CD14-positive monocyte (primary cell): ENCODE results near the gene BANK1. TPM values are rescaled to one million over a fixed set of nuclear protein-coding genes. Genes with fewer than 3 reads are reported as not detected.

Experiments used
- DNase-seq, 3 donors: peaks; one replicate each; pipeline ENCODE4 v3.0.0-alpha.2; 2011 to 2022
- H2AFZ ChIP-seq: 2 replicates; pipeline ENCODE4 v1.6.0; 2012; ENCODE audit warnings: mild to moderate bottlenecking, low read depth, low read length, inconsistent platforms; ENCODE audit not compliant: insufficient read depth, poor library complexity, severe bottlenecking
- H3K27ac ChIP-seq, 2 donors: 1 replicate in 1 of 2; 2 replicates in 1 of 2; pipeline ENCODE4 v1.5.1; 2012 to 2013; ENCODE audit warnings: low read length in 2 of 2, control low read depth in 1 of 2, inconsistent platforms in 1 of 2, low read depth in 1 of 2, mild to moderate bottlenecking in 1 of 2
- H3K27me3 ChIP-seq, 2 donors: one replicate each; pipeline versions ENCODE4 v1.6.0 to v1.6.1; 2011 to 2013; ENCODE audit warnings: low read length in 2 of 2; ENCODE audit not compliant: control insufficient read depth in 2 of 2, insufficient read depth in 2 of 2
- H3K36me3 ChIP-seq, 2 donors: replicated peaks in 1 of 2; 1 replicate in 1 of 2; 2 replicates in 1 of 2; pipeline versions ENCODE4 v1.5.1 to v1.6.1; 2012 to 2013; ENCODE audit warnings: low read length in 2 of 2, control low read depth in 1 of 2, inconsistent platforms in 1 of 2, mild to moderate bottlenecking in 1 of 2; ENCODE audit not compliant: insufficient read depth in 2 of 2, control insufficient read depth in 1 of 2
- H3K4me1 ChIP-seq, 2 donors: 1 replicate in 1 of 2; 2 replicates in 1 of 2; pipeline versions ENCODE4 v1.5.1 to v1.6.1; 2012 to 2013; ENCODE audit warnings: low read length in 2 of 2, control low read depth in 1 of 2, inconsistent platforms in 1 of 2, mild to moderate bottlenecking in 1 of 2, moderate library complexity in 1 of 2; ENCODE audit not compliant: insufficient read depth in 2 of 2, control insufficient read depth in 1 of 2
- H3K4me2 ChIP-seq: replicated peaks from 2 replicates; pipeline ENCODE3; 2012; ENCODE audit warnings: low read length, moderate library complexity, mild to moderate bottlenecking; ENCODE audit not compliant: poor library complexity, severe bottlenecking; ENCODE audit errors: extremely low read depth
- H3K4me3 ChIP-seq, 3 experiments: fragments of 200-600 bp in 1 of 3; sonication (generic) in 1 of 3; replicated peaks in 1 of 3; 1 replicate in 2 of 3; 2 replicates in 1 of 3; pipeline ENCODE4 v1.5.1; 2011 to 2013; ENCODE audit warnings: low read length in 3 of 3, mild to moderate bottlenecking in 3 of 3, control low read depth in 2 of 3, low read depth in 2 of 3, inconsistent platforms in 1 of 3, moderate library complexity in 1 of 3
- H3K79me2 ChIP-seq: 2 replicates; pipeline ENCODE4 v1.6.0; 2012; ENCODE audit warnings: mild to moderate bottlenecking, control low read depth, inconsistent platforms, low read length, moderate library complexity; ENCODE audit not compliant: insufficient read depth
- H3K9ac ChIP-seq: 2 replicates; pipeline ENCODE4 v1.6.0; 2017; ENCODE audit warnings: low read length, mild to moderate bottlenecking; ENCODE audit not compliant: insufficient read depth, poor library complexity, severe bottlenecking
- H3K9me3 ChIP-seq, 2 donors: replicated peaks in 1 of 2; 1 replicate in 1 of 2; 2 replicates in 1 of 2; pipeline versions ENCODE4 v1.5.1 to v1.6.1; 2012 to 2013; ENCODE audit warnings: low read length in 2 of 2, control low read depth in 1 of 2; ENCODE audit not compliant: control insufficient read depth in 1 of 2, insufficient read depth in 1 of 2
- H4K20me1 ChIP-seq: 2 replicates; pipeline ENCODE4 v1.6.0; 2012; ENCODE audit warnings: mild to moderate bottlenecking, low read length, control low read depth, moderate library complexity; ENCODE audit not compliant: insufficient read depth
- H3K27ac Mint-ChIP-seq, 7 donors: one replicate each; pipeline ENCODE4 v1.8.0; 2020; ENCODE audit warnings: mild to moderate bottlenecking in 7 of 7, mixed read lengths in 7 of 7, moderate library complexity in 6 of 7, inconsistent platforms in 2 of 7
- H3K27me3 Mint-ChIP-seq, 3 donors: one replicate each; pipeline ENCODE4 v1.8.0; 2021 to 2022; ENCODE audit warnings: low read depth in 3 of 3, mild to moderate bottlenecking in 3 of 3, mixed read lengths in 3 of 3, moderate library complexity in 3 of 3, inconsistent platforms in 1 of 3
- H3K36me3 Mint-ChIP-seq, 2 donors: one replicate each; pipeline ENCODE4 v1.8.0; 2020; ENCODE audit warnings: mixed read lengths in 2 of 2, inconsistent platforms in 1 of 2, mild to moderate bottlenecking in 1 of 2
- H3K4me1 Mint-ChIP-seq: one replicate; pipeline ENCODE4 v1.8.0; 2020; ENCODE audit warnings: mild to moderate bottlenecking, mixed read lengths
- H3K4me3 Mint-ChIP-seq, 2 donors: one replicate each; pipeline ENCODE4 v1.8.0; 2020; ENCODE audit warnings: mild to moderate bottlenecking in 2 of 2, mixed read lengths in 2 of 2, moderate library complexity in 1 of 2
- H3K9me3 Mint-ChIP-seq, 7 donors: one replicate each; pipeline ENCODE4 v1.8.0; 2020 to 2022; ENCODE audit warnings: mixed read lengths in 7 of 7, mild to moderate bottlenecking in 6 of 7, moderate library complexity in 6 of 7, inconsistent platforms in 2 of 7
- WGBS: methylation state at CpG from one replicate; pipeline ENCODE4 v1.1.5; 2013; ENCODE audit warnings: missing lambda C conversion rate; ENCODE audit not compliant: insufficient coverage; 5-methylcytosine and 5-hydroxymethylcytosine counted together
- intact Hi-C, 2 donors: fragments of 100-400 bp; cut with micrococcal nuclease; formaldehyde crosslinking; loops; one replicate each; pipeline versions ENCODE4 v1.15.0 to v1.15.1; 2023
- polyA plus RNA-seq, 3 donors: library from polyadenylated mRNA; depleted of rRNA in 1 of 3; unstranded in 2 of 3; stranded (reverse) in 1 of 3; fragments of 300-500 nt in 2 of 3; fragments of >200 nt in 1 of 3; fragmentation: Illumina TruSeq in 2 of 3; gene quantifications; 1 replicate in 2 of 3; 2 replicates in 1 of 3; pipeline ENCODE4 v1.2.3, GENCODE V29; 2012 to 2021
- TF ChIP-seq, protein P1 (sequence below): fragments of 200-600 bp; IDR thresholded peaks from one replicate; pipeline ENCODE4 v1.8.0; 2022; ENCODE audit warnings: antibody characterized with exemption, mild to moderate bottlenecking

The BANK1 gene
- polyA plus RNA-seq, 3 donors: 2.6 to 5.2 (median 2.9) TPM

DNA sequence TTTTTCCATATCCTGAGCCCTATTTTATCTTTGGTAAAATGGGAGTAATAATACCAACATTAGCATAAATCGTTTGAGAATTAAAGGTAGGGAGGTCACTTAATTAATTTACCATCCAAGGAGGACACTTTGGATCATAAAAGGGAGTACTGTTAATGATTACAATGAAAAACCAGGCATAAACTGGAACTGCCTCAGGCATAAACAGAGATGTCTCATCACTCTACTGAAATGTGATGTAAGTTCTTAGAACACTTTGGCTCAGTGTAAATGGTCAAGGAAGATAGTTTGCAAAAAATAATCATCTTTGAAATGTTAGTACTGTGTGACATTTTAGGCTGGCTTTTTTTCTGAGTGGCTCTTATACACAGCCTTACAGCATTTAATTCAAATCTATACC is 286.1 kb downstream of the BANK1 start:
- no peak overlapping the region for H3K4me2 ChIP-seq
- no CpG with 5 or more reads among the region's 1 CpG for WGBS
- Mint-ChIP-seq H3K4me3 (no peak overlapping the region), H3K4me1 (no peaks in the 10 kb centered on the region), H3K9me3 (peaks cover 0 to 5% (median 4%) of the 10 kb centered on the region in 7 donors), H3K27me3 (no peaks in the 10 kb centered on the region), H3K36me3 (no peaks in the 10 kb centered on the region), H3K27ac (no peak overlapping the region)
- H3K4me3 ChIP-seq: no peak overlapping the region
- peaks cover 0 to 2% of the 10 kb centered on the region in 2 donors for H3K9me3 ChIP-seq
- H2AFZ ChIP-seq: no peak overlapping the region
- intact Hi-C loops: no loop called here
- TF ChIP-seq, protein P1, sequence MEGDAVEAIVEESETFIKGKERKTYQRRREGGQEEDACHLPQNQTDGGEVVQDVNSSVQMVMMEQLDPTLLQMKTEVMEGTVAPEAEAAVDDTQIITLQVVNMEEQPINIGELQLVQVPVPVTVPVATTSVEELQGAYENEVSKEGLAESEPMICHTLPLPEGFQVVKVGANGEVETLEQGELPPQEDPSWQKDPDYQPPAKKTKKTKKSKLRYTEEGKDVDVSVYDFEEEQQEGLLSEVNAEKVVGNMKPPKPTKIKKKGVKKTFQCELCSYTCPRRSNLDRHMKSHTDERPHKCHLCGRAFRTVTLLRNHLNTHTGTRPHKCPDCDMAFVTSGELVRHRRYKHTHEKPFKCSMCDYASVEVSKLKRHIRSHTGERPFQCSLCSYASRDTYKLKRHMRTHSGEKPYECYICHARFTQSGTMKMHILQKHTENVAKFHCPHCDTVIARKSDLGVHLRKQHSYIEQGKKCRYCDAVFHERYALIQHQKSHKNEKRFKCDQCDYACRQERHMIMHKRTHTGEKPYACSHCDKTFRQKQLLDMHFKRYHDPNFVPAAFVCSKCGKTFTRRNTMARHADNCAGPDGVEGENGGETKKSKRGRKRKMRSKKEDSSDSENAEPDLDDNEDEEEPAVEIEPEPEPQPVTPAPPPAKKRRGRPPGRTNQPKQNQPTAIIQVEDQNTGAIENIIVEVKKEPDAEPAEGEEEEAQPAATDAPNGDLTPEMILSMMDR: no peak
- no peak for DNase-seq
- H3K4me1 ChIP-seq: no peaks in the 10 kb centered on the region
- H4K20me1 ChIP-seq: no peaks in the 10 kb centered on the region
- H3K27ac ChIP-seq: no peak overlapping the region
- H3K79me2 ChIP-seq: no peaks in the 10 kb centered on the region
- no peak overlapping the region for H3K9ac ChIP-seq
- no peaks in the 10 kb centered on the region for H3K27me3 ChIP-seq
- H3K36me3 ChIP-seq: no peaks in the 10 kb centered on the region

DNA sequence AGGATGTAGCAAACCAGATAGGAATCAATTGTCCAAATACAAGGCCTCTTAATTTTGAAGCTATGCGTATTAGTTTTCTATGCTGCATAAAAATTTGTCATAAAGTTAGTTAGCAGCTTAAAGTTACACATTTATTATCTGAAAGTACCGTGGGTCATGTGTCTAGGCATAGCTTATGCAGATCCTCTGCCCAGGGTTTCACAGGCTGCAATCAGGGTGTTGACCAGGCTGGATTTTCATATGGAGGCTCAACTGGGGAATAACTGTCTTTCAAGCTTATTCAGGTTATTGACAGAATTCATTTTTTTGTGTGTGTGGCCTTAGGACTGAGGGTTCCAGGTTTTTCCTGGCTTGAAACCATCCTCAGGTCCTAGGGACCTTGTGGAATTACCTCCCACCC is 289.7 kb downstream of the BANK1 start:
- H3K27ac ChIP-seq: no peak overlapping the region
- no peaks in the 10 kb centered on the region for H3K27me3 ChIP-seq
- H3K9me3 Mint-ChIP-seq: peaks cover 0 to 11% (median 6%) of the 10 kb centered on the region in 7 donors
- no peaks in the 10 kb centered on the region for H3K36me3 Mint-ChIP-seq
- no peak overlapping the region for H3K27ac Mint-ChIP-seq
- no CpG with 5 or more reads among the region's 2 CpGs for WGBS
- H3K9me3 ChIP-seq: peaks cover 0 to 6% of the 10 kb centered on the region in 2 donors
- no peak overlapping the region for H3K4me2 ChIP-seq
- no peaks in the 10 kb centered on the region for H3K79me2 ChIP-seq
- TF ChIP-seq, protein P1: no peak
- no peaks in the 10 kb centered on the region for H3K4me1 Mint-ChIP-seq
- H2AFZ ChIP-seq: no peak overlapping the region
- DNase-seq: no peak
- H4K20me1 ChIP-seq: no peaks in the 10 kb centered on the region
- peaks cover 0 to 2% (median 0%) of the 10 kb centered on the region in 3 donors for H3K27me3 Mint-ChIP-seq
- H3K4me1 ChIP-seq: no peaks in the 10 kb centered on the region
- no peak overlapping the region for H3K4me3 ChIP-seq
- no peak overlapping the region for H3K4me3 Mint-ChIP-seq
- no peak overlapping the region for H3K9ac ChIP-seq
- H3K36me3 ChIP-seq: no peaks in the 10 kb centered on the region
- intact Hi-C loops: no loop called here
